NB4 (cell line): Measurements from ENCODE around the gene HDAC1.
"Not testable (repeated sequence)": the region's sequence is repeated elsewhere in the genome, so short reads cannot be mapped to it uniquely, and the experiment has no call there.

Source experiments
- DNase-seq: peaks from one replicate; pipeline ENCODE4 v3.0.0; 2010; ENCODE audit warnings: low read depth
- H3K4me3 ChIP-seq: one replicate; pipeline ENCODE4 v1.5.1; 2011; ENCODE audit warnings: mild to moderate bottlenecking, low read depth, low read length, moderate library complexity
- CTCF ChIP-seq: IDR thresholded peaks from one replicate; pipeline ENCODE4 v1.5.1; 2012; ENCODE audit warnings: low read depth, low read length
- MAX ChIP-seq: IDR thresholded peaks from 2 replicates; pipeline ENCODE4 v1.6.1; 2011; ENCODE audit warnings: low read depth, low read length
- MYC ChIP-seq: IDR thresholded peaks from 2 replicates; pipeline ENCODE4 v1.6.1; 2011; ENCODE audit warnings: low read depth, low read length
- POLR2A ChIP-seq: IDR thresholded peaks from 2 replicates; pipeline ENCODE4 v1.6.1; 2011; ENCODE audit warnings: mild to moderate bottlenecking; ENCODE audit not compliant: insufficient read length; ENCODE audit errors: extremely low read depth

Gene HDAC1

GRCh38 chr1:32249831-32250525 is 41.9 kb upstream of the HDAC1 start:
- TF ChIP-seq POLR2A (no peak), MYC (no peak), MAX (no peak), CTCF (no peak)
- DNase-seq: no peak
- H3K4me3 ChIP-seq: no peak overlapping the region

GRCh38 chr1:32250893-32251716 is 40.8 kb upstream of the HDAC1 start, which contains the start of gene LCK:
TSS of gene LCK (plus strand) at chr1:32251265. CDS start at chr1:32274330, 23,065 bp downstream.
- no peak for DNase-seq
- TF ChIP-seq MYC (no peak), MAX (no peak), POLR2A (no peak), CTCF (no peak)
- H3K4me3 ChIP-seq: no peak within 1 kb of the TSS

- H3K4me3 ChIP-seq: no peak overlapping the region
- TF ChIP-seq MAX: no peak
- TF ChIP-seq MYC: no peak
- no peak for TF ChIP-seq CTCF
- no peak for DNase-seq
Measured at GRCh38 chr1:32255072-32256071, 36.5 kb upstream of the HDAC1 start.

- no peak for DNase-seq
- TF ChIP-seq MYC: no peak
- TF ChIP-seq MAX: no peak
- no peak for TF ChIP-seq CTCF
- no peak for TF ChIP-seq POLR2A
- H3K4me3 ChIP-seq: no peak overlapping the region
Measured at GRCh38 chr1:32256473-32257226, 35.2 kb upstream of the HDAC1 start.

- H3K4me3 ChIP-seq: no peak overlapping the region
- TF ChIP-seq POLR2A (no peak), MAX (no peak), CTCF (no peak), MYC (no peak)
- no peak for DNase-seq
Measured at GRCh38 chr1:32257227-32257508, 34.7 kb upstream of the HDAC1 start.

- DNase-seq, H3K4me3 ChIP-seq: not testable (repeated sequence)
Measured at GRCh38 chr1:32263236-32263593, 28.7 kb upstream of the HDAC1 start.
